ENCODE measurements around the gene PTPN14.

DNA sequence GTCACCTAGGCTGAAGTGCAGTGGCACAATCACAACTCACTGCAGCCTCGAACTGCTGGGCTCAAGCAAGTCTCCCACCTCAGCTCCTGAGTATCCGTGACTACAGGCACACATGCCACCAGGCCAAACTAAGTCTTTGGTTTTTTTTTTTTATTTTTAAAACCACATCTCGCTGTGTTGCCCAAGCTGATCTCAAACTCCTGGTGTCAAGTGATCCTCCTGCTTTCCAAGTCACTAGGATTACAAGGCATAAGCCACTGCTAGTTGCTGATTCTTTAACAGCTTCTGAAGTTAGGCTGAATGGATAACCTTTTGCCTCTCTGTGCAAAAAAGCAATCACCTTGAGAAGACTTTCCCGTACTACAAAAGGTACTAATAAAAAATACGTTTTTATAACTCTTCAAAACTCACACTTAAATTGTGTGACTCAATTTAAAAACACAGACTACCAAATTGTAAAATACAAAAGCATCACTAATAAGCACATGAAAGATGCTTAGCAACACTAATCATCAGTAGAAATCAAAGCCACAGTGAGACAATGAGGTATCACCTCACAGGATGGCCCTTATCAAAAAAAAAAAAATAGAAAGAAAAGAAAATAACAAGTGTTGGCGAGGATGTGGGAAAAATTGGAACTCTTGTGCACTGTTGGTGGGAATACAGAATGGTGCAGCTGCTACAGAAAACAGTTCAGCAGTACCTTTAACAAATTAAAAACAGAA is 40.3 kb downstream of the PTPN14 start:
- TF ChIP-seq EGR1 (IDR thresholded peaks at IDR 0.05; ENCODE audit: low read depth) = no peak
- TF ChIP-seq, protein P1, sequence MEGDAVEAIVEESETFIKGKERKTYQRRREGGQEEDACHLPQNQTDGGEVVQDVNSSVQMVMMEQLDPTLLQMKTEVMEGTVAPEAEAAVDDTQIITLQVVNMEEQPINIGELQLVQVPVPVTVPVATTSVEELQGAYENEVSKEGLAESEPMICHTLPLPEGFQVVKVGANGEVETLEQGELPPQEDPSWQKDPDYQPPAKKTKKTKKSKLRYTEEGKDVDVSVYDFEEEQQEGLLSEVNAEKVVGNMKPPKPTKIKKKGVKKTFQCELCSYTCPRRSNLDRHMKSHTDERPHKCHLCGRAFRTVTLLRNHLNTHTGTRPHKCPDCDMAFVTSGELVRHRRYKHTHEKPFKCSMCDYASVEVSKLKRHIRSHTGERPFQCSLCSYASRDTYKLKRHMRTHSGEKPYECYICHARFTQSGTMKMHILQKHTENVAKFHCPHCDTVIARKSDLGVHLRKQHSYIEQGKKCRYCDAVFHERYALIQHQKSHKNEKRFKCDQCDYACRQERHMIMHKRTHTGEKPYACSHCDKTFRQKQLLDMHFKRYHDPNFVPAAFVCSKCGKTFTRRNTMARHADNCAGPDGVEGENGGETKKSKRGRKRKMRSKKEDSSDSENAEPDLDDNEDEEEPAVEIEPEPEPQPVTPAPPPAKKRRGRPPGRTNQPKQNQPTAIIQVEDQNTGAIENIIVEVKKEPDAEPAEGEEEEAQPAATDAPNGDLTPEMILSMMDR (IDR thresholded peaks at IDR 0.05 in 2 of 3, conservative IDR thresholded peaks at IDR 0.05 in 1 of 3; ENCODE audit: borderline replicate concordance in 1 of 3, insufficient read depth in 1 of 3, low read depth in 2 of 3, low read length in 2 of 3) = no peak
- TF ChIP-seq POLR2A (IDR thresholded peaks at IDR 0.05; ENCODE audit: borderline replicate concordance, extremely low read depth, insufficient read depth, insufficient read length) = no peak
- no peak for TF ChIP-seq ZFX (IDR thresholded peaks at IDR 0.05)
- TF ChIP-seq, protein P2, sequence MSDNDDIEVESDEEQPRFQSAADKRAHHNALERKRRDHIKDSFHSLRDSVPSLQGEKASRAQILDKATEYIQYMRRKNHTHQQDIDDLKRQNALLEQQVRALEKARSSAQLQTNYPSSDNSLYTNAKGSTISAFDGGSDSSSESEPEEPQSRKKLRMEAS (IDR thresholded peaks at IDR 0.05) = no peak
